HG03442 (cell line): Measurements from ENCODE around the gene BCAS3.

Experiments
- ATAC-seq: cut with Tn5 transposase; IDR thresholded peaks from one replicate; pipeline ENCODE4 v1.9.1; 2021; ENCODE audit warnings: mild to moderate bottlenecking, moderate library complexity; ENCODE audit not compliant: unreplicated experiment

BCAS3 gene

GRCh38 chr17:61211236-61211635 lies 533.6 kb downstream of the BCAS3 start:
- no peak for ATAC-seq

- ATAC-seq = no peak
These were observed 535.0 kb downstream of the BCAS3 start for GRCh38 chr17:61212655-61213054.

- no peak for ATAC-seq
These were observed 537.1 kb downstream of the BCAS3 start for GRCh38 chr17:61214753-61215152.

GRCh38 chr17:61216066-61216465 lies 538.4 kb downstream of the BCAS3 start:
- ATAC-seq = no peak

GRCh38 chr17:61217878-61218437 lies 540.3 kb downstream of the BCAS3 start:
- no peak for ATAC-seq

- no peak for ATAC-seq
These were observed 540.8 kb downstream of the BCAS3 start for GRCh38 chr17:61218438-61218837.

GRCh38 chr17:61219460-61219859 lies 541.8 kb downstream of the BCAS3 start:
- no peak for ATAC-seq

- ATAC-seq = no peak
These were observed 543.5 kb downstream of the BCAS3 start for GRCh38 chr17:61221181-61221580.

GRCh38 chr17:61221597-61222471 lies 544.2 kb downstream of the BCAS3 start:
- no peak for ATAC-seq

- no peak for ATAC-seq
These were observed 546.1 kb downstream of the BCAS3 start for GRCh38 chr17:61223725-61224124.

- ATAC-seq = no peak
These were observed 547.7 kb downstream of the BCAS3 start for GRCh38 chr17:61225178-61225882.

GRCh38 chr17:61227866-61228265 lies 550.2 kb downstream of the BCAS3 start:
- no peak for ATAC-seq

- no peak for ATAC-seq
These were observed 552.8 kb downstream of the BCAS3 start for GRCh38 chr17:61230461-61230860.

- no peak for ATAC-seq
These were observed 553.5 kb downstream of the BCAS3 start for GRCh38 chr17:61230972-61231820.

GRCh38 chr17:61232871-61233270 lies 555.2 kb downstream of the BCAS3 start:
- ATAC-seq = no peak

GRCh38 chr17:61233991-61234750 lies 556.5 kb downstream of the BCAS3 start:
- no peak for ATAC-seq

- no peak for ATAC-seq
These were observed 557.6 kb downstream of the BCAS3 start for GRCh38 chr17:61235001-61235826.

GRCh38 chr17:61235827-61236197 lies 558.2 kb downstream of the BCAS3 start:
- ATAC-seq = no peak

GRCh38 chr17:61237275-61237674 lies 559.6 kb downstream of the BCAS3 start:
- no peak for ATAC-seq
